GM21390 (cell line): ENCODE data around the gene RPP30.

Experiments
- ATAC-seq: cut with Tn5 transposase; IDR thresholded peaks from one replicate; pipeline ENCODE4 v1.9.1; 2021; ENCODE audit not compliant: unreplicated experiment

Gene RPP30

GRCh38 chr10:90916392-90917237 is 44.8 kb downstream of the RPP30 start:
- ATAC-seq = no peak

- ATAC-seq = no peak
Observed at GRCh38 chr10:90917238-90917967, 45.6 kb downstream of the RPP30 start.

- ATAC-seq = no peak
Observed at GRCh38 chr10:90917968-90918318, 46.2 kb downstream of the RPP30 start.

GRCh38 chr10:90919683-90920574 is 48.2 kb downstream of the RPP30 start:
- no peak for ATAC-seq

GRCh38 chr10:90920986-90921666 is 49.4 kb downstream of the RPP30 start, which contains the start of gene ANKRD1:
Gene ANKRD1, minus strand, starts transcription at chr10:90921087. Its CDS starts 60 bp downstream, at chr10:90921027.
- ATAC-seq = no peak

- no peak for ATAC-seq
Observed at GRCh38 chr10:90921906-90922305, 50.1 kb downstream of the RPP30 start.

GRCh38 chr10:90923111-90923731 is 51.4 kb downstream of the RPP30 start:
- ATAC-seq = no peak

GRCh38 chr10:90924552-90924951 is 52.8 kb downstream of the RPP30 start:
- no peak for ATAC-seq

GRCh38 chr10:90925079-90926029 is 53.6 kb downstream of the RPP30 start:
- ATAC-seq = no peak

GRCh38 chr10:90927293-90927692 is 55.5 kb downstream of the RPP30 start:
- ATAC-seq = no peak

GRCh38 chr10:90929179-90929578 is 57.4 kb downstream of the RPP30 start:
- no peak for ATAC-seq

GRCh38 chr10:90930070-90930837 is 58.5 kb downstream of the RPP30 start:
- ATAC-seq = no peak

GRCh38 chr10:90930971-90931871 is 59.4 kb downstream of the RPP30 start:
- no peak for ATAC-seq

GRCh38 chr10:90935581-90936275 is 64.0 kb downstream of the RPP30 start:
- no peak for ATAC-seq

GRCh38 chr10:90936276-90936659 is 64.5 kb downstream of the RPP30 start:
- no peak for ATAC-seq

- ATAC-seq = no peak
Observed at GRCh38 chr10:90937645-90938258, 66.0 kb downstream of the RPP30 start.
